ENCODE measurements around the gene NAGPA. TPM values are rescaled to one million over a fixed set of nuclear protein-coding genes. Genes with fewer than 3 reads are reported as not detected.

NAGPA gene
- total and polyA plus RNA-seq, 2 of the 13 experiments (the other 11 are each of a cell fraction or from before 2014, with no cell fraction given) = 27.1 to 60.3 TPM

DNA sequence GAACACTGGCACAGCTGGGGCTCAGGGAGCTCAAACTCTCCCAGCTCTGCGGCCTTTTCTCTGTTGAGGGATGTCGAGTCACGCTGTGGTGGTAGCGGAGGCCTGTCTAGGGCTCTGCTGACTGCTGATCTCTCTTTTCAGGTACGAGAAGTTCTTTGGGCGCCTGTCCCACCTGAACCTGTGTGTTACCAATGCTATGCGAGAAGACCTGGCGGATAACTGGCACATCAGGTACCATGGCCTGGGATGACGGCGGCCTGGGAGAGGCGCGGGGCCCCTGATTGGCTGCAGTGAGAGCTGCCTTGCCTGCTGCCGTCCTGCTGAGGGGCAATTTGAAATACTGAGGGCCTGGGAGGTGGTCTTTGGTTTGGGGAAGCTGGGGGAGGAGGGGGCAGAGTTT, 43.6 kb upstream of the NAGPA start:
- Histone ChIP-seq H3K27ac (ENCODE audit: extremely low read length, insufficient read depth, low read length) (no peak overlapping the region), H3K9me3 (ENCODE audit: low read length) (no peaks in the 10 kb centered on the region), H4K20me1 (ENCODE audit: insufficient read depth, low read length) (no peaks in the 10 kb centered on the region), H3K4me1 (ENCODE audit: insufficient read depth, low read length) (peaks cover 14% of the 10 kb centered on the region), H3K79me2 (ENCODE audit: insufficient read depth, low read length) (peaks cover 19% of the 10 kb centered on the region), H3K4me2 (ENCODE audit: low read depth, low read length) (no peak overlapping the region), H3K9ac (ENCODE audit: insufficient read depth, low read depth, low read length) (no peak overlapping the region), H3K27me3 (ENCODE audit: control insufficient read depth in 1 of 2, insufficient read depth in 2 of 2, low read length in 2 of 2) (no peaks in the 10 kb centered on the region), H3K36me3 (replicated peaks in 1 of 2; ENCODE audit: control insufficient read depth in 1 of 2, insufficient read depth in 2 of 2, low read length in 2 of 2) (peaks cover 36 to 66% of the 10 kb centered on the region in 2 experiments), H2AFZ (ENCODE audit: low read length) (no peak overlapping the region), H3K4me3 (replicated peaks in 1 of 3; ENCODE audit: insufficient read depth in 1 of 3, low read depth in 2 of 3, low read length in 3 of 3) (no peak overlapping the region)
- ChIA-PET POLR2A (no interaction called here), CTCF (ENCODE audit: low intra/inter-chr PET ratio, low total read pairs) (no interaction called here)
- intact Hi-C loops (cut with micrococcal nuclease; ENCODE audit: unreplicated experiment) = no loop called here
- TF ChIP-seq RBFOX2 (IDR thresholded peaks at IDR 0.05; ENCODE audit: low read depth, low read length) (0 out of 2 replicates have a peak, but pooled peaks have one; percentile 25), AGO2 (optimal IDR thresholded peaks at IDR 0.05; ENCODE audit: low read depth, low read length) (peak; percentile 32), RFX3 (CRISPR knock-in tag; IDR thresholded peaks at IDR 0.05) (no peak), MED8 (CRISPR knock-in tag; IDR thresholded peaks at IDR 0.05; ENCODE audit: insufficient replicate concordance) (no peak)
- WGBS (ENCODE audit: low lambda C conversion rate) = 96% methylated on average over 13 of the region's 13 CpGs
- in situ Hi-C loops (cut with HindIII; ENCODE audit: extremely low pct_ligation_motif_present, low pct_unique_long_range_greater_than_20kb) = no loop called here
- FAIRE-seq (no peak), DNase-seq (ENCODE audit: low spot score) (no peak), ATAC-seq (no peak)
- no TSS peak for BruUV-seq (replicated peaks)

GRCh38 chr16:5075637-5076036, 41.9 kb upstream of the NAGPA start:
- Histone ChIP-seq H3K36me3 (replicated peaks in 1 of 2; ENCODE audit: control insufficient read depth in 1 of 2, insufficient read depth in 2 of 2, low read length in 2 of 2) (peaks cover 33 to 62% of the 10 kb centered on the region in 2 experiments), H3K4me2 (ENCODE audit: low read depth, low read length) (no peak overlapping the region), H4K20me1 (ENCODE audit: insufficient read depth, low read length) (no peaks in the 10 kb centered on the region), H3K9me3 (ENCODE audit: low read length) (no peaks in the 10 kb centered on the region), H3K79me2 (ENCODE audit: insufficient read depth, low read length) (peaks cover 26% of the 10 kb centered on the region), H3K9ac (ENCODE audit: insufficient read depth, low read depth, low read length) (no peak overlapping the region), H3K27me3 (ENCODE audit: control insufficient read depth in 1 of 2, insufficient read depth in 2 of 2, low read length in 2 of 2) (no peaks in the 10 kb centered on the region; a peak in 1 of 5 replicates), H3K27ac (ENCODE audit: extremely low read length, insufficient read depth, low read length) (no peak overlapping the region), H3K4me3 (replicated peaks in 1 of 3; ENCODE audit: insufficient read depth in 1 of 3, low read depth in 2 of 3, low read length in 3 of 3) (no peak overlapping the region), H2AFZ (ENCODE audit: low read length) (no peak overlapping the region), H3K4me1 (ENCODE audit: insufficient read depth, low read length) (peaks cover 23% of the 10 kb centered on the region)
- in situ Hi-C loops (cut with HindIII; ENCODE audit: extremely low pct_ligation_motif_present, low pct_unique_long_range_greater_than_20kb) (no loop called here), intact Hi-C loops (cut with micrococcal nuclease; ENCODE audit: unreplicated experiment) (no loop called here)
- ATAC-seq = peak; percentile 23; the same call in 2 of the 3 replicates
- no peak for DNase-seq (ENCODE audit: low spot score)
- BruUV-seq (replicated peaks) = no TSS peak
- WGBS (ENCODE audit: low lambda C conversion rate) = 89% methylated on average over 5 of the region's 5 CpGs
- POLR2A ChIA-PET = interaction anchor here (0.9 to 1.7 kb wide), 2 partner anchors 23 to 118 kb away, joined by 4 to 6 read pairs; partner anchors contain the start of gene SEC14L5
- FAIRE-seq = no peak
- CTCF ChIA-PET (ENCODE audit: low intra/inter-chr PET ratio, low total read pairs) = no interaction called here
- TF ChIP-seq ZNF749 (CRISPR knock-in tag; IDR thresholded peaks at IDR 0.05; ENCODE audit: borderline replicate concordance) = no peak
- TF ChIP-seq CREB3 (CRISPR knock-in tag; IDR thresholded peaks at IDR 0.05) = no peak
- 0 out of 2 replicates have a peak, but pooled peaks have one; percentile 28 for TF ChIP-seq HOXA7 (CRISPR knock-in tag; IDR thresholded peaks at IDR 0.05)
- TF ChIP-seq DNMT3B (CRISPR knock-in tag; conservative IDR thresholded peaks at IDR 0.05) = no peak
- no peak for TF ChIP-seq AFF4 (CRISPR knock-in tag; IDR thresholded peaks at IDR 0.05)
- no peak for TF ChIP-seq AGO2 (optimal IDR thresholded peaks at IDR 0.05; ENCODE audit: low read depth, low read length)
- no peak for TF ChIP-seq JUND (CRISPR knock-in tag; IDR thresholded peaks at IDR 0.05)
- TF ChIP-seq SP1 (IDR thresholded peaks at IDR 0.05) = no peak
- no peak for TF ChIP-seq SP1 (CRISPR knock-in tag; IDR thresholded peaks at IDR 0.05)
- TF ChIP-seq, protein P1, sequence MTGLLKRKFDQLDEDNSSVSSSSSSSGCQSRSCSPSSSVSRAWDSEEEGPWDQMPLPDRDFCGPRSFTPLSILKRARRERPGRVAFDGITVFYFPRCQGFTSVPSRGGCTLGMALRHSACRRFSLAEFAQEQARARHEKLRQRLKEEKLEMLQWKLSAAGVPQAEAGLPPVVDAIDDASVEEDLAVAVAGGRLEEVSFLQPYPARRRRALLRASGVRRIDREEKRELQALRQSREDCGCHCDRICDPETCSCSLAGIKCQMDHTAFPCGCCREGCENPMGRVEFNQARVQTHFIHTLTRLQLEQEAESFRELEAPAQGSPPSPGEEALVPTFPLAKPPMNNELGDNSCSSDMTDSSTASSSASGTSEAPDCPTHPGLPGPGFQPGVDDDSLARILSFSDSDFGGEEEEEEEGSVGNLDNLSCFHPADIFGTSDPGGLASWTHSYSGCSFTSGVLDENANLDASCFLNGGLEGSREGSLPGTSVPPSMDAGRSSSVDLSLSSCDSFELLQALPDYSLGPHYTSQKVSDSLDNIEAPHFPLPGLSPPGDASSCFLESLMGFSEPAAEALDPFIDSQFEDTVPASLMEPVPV (CRISPR knock-in tag; IDR thresholded peaks at IDR 0.05) = no peak

Data from HepG2 (cell line).